Activated effector memory CD4-positive, alpha-beta T cell treated with anti-CD3 and anti-CD28 coated beads, Interleukin-2, amount 50 U/mL, for 16 hours (primary cell): Measurements from ENCODE around the gene FAM83E.

Source experiments
- DNase-seq: peaks from one replicate; pipeline ENCODE4 v3.0.0-alpha.2; 2020

FAM83E gene

GRCh38 chr19:48627865-48628314 lies 13.0 kb upstream of the FAM83E start:
- no peak for DNase-seq

GRCh38 chr19:48627201-48627864 lies 12.5 kb upstream of the FAM83E start:
- DNase-seq: no peak

- no peak for DNase-seq
These were observed 11.0 kb upstream of the FAM83E start for GRCh38 chr19:48625891-48626327.

- no peak for DNase-seq
These were observed 10.2 kb upstream of the FAM83E start for GRCh38 chr19:48624791-48625723.

- DNase-seq: peak; percentile 98
These were observed 9.3 kb upstream of the FAM83E start for GRCh38 chr19:48624067-48624594.

GRCh38 chr19:48623556-48624066 lies 8.7 kb upstream of the FAM83E start:
- no peak for DNase-seq

GRCh38 chr19:48619692-48620585 lies 5.1 kb upstream of the FAM83E start:
- no peak for DNase-seq

- peak; percentile 98 for DNase-seq
These were observed 4.2 kb upstream of the FAM83E start, which contains the start of the genes RPL18 and SPHK2 for GRCh38 chr19:48618916-48619691. TSS of gene RPL18 (minus strand) at chr19:48619178. CDS start at chr19:48619143, 35 bp downstream. TSS of gene SPHK2 (plus strand) at chr19:48619506. CDS start at chr19:48620515, 1,009 bp downstream.

- no peak for DNase-seq
These were observed 3.5 kb upstream of the FAM83E start for GRCh38 chr19:48618278-48618915.

- DNase-seq: no peak
These were observed 2.5 kb upstream of the FAM83E start for GRCh38 chr19:48617146-48617937.

GRCh38 chr19:48616491-48617056 lies 1.7 kb upstream of the FAM83E start:
- no peak for DNase-seq

GRCh38 chr19:48616041-48616436 lies 1.2 kb upstream of the FAM83E start:
- no peak for DNase-seq

- DNase-seq: no peak
These were observed 560 bp upstream of the FAM83E start for GRCh38 chr19:48615231-48616040.

GRCh38 chr19:48613852-48614435 lies 932 bp downstream of the FAM83E start:
- DNase-seq: no peak

GRCh38 chr19:48613024-48613851 lies 1.6 kb downstream of the FAM83E start:
- DNase-seq: no peak

GRCh38 chr19:48611872-48612271 lies 3.0 kb downstream of the FAM83E start:
- no peak for DNase-seq

- no peak for DNase-seq
These were observed 5.2 kb downstream of the FAM83E start for GRCh38 chr19:48609571-48610108.
